Measurements from ENCODE around the gene DCLRE1B. TPM values are rescaled to one million over a fixed set of nuclear protein-coding genes. Genes with fewer than 3 reads are reported as not detected.

DCLRE1B gene
- total RNA-seq, 1 donor from 2014 or later: 5.8 TPM

- DNase-seq (ENCODE audit: low spot score): no peak
Observed at GRCh38 chr1:113922957-113923356, 17.8 kb downstream of the DCLRE1B start.

- DNase-seq (ENCODE audit: low spot score): no peak
Observed at GRCh38 chr1:113924473-113924872, 19.3 kb downstream of the DCLRE1B start.

- DNase-seq (ENCODE audit: low spot score): no peak
Observed at GRCh38 chr1:113928187-113928930, 23.2 kb downstream of the DCLRE1B start.

DNA sequence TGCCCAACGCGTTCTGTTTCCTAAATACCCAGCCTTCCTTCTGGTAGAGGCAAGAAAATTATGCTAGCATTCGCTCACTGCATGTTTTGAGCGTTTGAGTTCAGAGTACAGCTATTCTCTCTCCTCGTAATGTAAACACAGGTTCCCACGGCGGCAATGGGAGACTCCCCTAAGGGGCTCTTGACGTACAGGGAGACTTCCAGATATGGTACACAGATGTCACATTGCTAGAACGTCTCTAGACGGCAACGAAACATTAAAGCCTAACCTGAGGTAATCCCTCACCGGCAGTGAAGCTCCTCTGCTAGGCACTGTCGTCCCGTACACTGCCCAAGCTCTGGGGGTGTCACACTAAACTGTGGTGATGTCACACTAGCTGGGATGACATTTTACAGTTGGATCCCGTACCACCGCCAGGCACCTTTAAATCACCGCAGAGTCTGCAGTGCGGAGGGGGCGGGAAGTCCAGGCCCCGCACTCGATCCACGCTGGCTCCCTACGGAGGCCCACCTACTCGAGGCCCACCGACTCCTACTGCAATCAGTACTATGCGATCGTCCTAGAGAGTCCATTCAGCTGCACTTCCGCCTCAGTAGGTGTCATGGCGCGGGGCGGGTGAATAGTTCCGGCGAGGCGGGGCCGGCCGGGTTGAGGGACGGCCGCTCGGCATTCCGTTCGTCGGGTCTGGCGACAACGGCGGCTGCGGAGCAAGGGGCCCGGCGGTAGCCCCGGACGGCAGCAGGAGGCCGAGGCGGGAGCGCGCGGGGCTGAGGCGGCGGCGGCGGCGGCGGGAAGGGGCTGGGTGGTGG is 24.0 kb downstream of the DCLRE1B start, which contains the start of gene HIPK1:
Gene HIPK1 (plus strand): TSS at position 384 of the 809 bp plus-strand sequence.
- DNase-seq (ENCODE audit: low spot score): peak; percentile 96

GRCh38 chr1:113929750-113930498 is 24.8 kb downstream of the DCLRE1B start:
- no peak for DNase-seq (ENCODE audit: low spot score)

GRCh38 chr1:113930499-113931161 is 25.5 kb downstream of the DCLRE1B start:
- no peak for DNase-seq (ENCODE audit: low spot score)

DNA sequence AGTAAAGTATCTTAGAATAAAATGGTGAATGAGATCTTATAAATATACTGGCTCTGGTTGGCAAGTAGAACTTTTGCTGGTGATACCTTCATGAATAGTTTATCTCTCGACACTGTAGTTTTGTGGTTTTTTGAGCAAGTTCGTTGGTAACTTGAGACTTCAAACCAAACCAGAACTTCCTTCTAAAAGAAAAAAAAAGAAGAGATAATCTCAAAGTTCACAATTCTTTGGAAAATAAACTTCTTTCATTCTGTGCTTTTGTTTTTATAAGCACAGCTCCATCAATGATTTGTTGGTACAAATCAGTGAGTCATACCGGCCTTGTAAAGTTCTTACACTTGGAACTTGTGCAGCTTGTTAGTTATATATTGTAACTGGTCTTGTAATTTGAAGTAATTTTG is 26.3 kb downstream of the DCLRE1B start:
- no peak for DNase-seq (ENCODE audit: low spot score)

GRCh38 chr1:113934006-113934405 is 28.9 kb downstream of the DCLRE1B start:
- no peak for DNase-seq (ENCODE audit: low spot score)

GRCh38 chr1:113934511-113935055 is 29.5 kb downstream of the DCLRE1B start:
- DNase-seq (ENCODE audit: low spot score): no peak

GRCh38 chr1:113935176-113935575 is 30.1 kb downstream of the DCLRE1B start:
- DNase-seq (ENCODE audit: low spot score): no peak

- no peak for DNase-seq (ENCODE audit: low spot score)
Observed at GRCh38 chr1:113935970-113936369, 30.8 kb downstream of the DCLRE1B start.

DNA sequence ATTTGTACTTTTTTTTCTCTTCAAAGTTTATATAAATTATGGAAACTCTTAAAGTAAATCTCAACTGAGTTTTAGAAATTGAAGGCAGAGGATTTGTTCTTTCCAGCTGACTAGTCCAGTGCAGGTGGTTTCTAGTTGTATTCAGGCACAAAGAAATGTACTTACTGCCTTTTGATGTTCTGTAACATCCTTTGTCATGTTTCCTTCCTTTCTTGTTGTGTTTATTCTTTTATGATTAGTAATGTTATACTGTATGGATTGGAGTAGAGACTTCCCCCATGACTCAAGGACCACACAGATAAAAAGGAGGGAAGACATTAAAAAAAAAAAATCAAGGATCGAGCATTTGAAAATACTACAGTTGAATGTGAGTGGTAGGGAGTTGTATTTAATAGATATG is 32.0 kb downstream of the DCLRE1B start:
- no peak for DNase-seq (ENCODE audit: low spot score)

GRCh38 chr1:113938192-113938591 is 33.1 kb downstream of the DCLRE1B start:
- DNase-seq (ENCODE audit: low spot score): no peak

DNA sequence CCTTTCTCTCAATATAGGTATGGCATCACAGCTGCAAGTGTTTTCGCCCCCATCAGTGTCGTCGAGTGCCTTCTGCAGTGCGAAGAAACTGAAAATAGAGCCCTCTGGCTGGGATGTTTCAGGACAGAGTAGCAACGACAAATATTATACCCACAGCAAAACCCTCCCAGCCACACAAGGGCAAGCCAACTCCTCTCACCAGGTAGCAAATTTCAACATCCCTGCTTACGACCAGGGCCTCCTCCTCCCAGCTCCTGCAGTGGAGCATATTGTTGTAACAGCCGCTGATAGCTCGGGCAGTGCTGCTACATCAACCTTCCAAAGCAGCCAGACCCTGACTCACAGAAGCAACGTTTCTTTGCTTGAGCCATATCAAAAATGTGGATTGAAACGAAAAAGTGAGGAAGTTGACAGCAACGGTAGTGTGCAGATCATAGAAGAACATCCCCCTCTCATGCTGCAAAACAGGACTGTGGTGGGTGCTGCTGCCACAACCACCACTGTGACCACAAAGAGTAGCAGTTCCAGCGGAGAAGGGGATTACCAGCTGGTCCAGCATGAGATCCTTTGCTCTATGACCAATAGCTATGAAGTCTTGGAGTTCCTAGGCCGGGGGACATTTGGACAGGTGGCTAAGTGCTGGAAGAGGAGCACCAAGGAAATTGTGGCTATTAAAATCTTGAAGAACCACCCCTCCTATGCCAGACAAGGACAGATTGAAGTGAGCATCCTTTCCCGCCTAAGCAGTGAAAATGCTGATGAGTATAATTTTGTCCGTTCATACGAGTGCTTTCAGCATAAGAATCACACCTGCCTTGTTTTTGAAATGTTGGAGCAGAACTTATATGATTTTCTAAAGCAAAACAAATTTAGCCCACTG is 35.5 kb downstream of the DCLRE1B start:
- DNase-seq (ENCODE audit: low spot score): no peak

- no peak for DNase-seq (ENCODE audit: low spot score)
Observed at GRCh38 chr1:113941245-113941559, 36.1 kb downstream of the DCLRE1B start.

DNA sequence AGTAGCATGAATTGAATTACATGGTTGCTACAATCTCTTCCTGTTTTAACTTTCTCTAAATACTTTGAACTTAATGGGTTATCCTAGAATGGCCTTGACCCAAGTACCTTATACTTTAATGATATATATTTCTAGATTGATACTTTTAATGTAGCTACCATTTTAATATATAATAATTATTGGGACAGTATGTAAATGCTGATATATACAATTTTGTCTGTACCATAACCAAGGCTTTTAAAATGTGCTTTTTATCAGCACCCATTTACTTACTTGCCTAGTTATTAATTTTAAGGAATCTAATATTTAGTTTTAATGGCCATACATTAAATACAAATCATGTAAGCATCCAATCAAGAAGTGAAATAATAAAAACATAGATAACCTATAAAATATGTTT is 37.4 kb downstream of the DCLRE1B start:
- no peak for DNase-seq (ENCODE audit: low spot score)

GRCh38 chr1:113943028-113943811 is 38.1 kb downstream of the DCLRE1B start:
- no peak for DNase-seq (ENCODE audit: low spot score)

- no peak for DNase-seq (ENCODE audit: low spot score)
Observed at GRCh38 chr1:113945329-113945728, 40.2 kb downstream of the DCLRE1B start.

GRCh38 chr1:113946112-113946511 is 41.0 kb downstream of the DCLRE1B start:
- DNase-seq (ENCODE audit: low spot score): no peak

Measured in mesenteric fat pad (tissue), 1 donor.